ENCODE measurements around the gene DHRS7. TPM values are rescaled to one million over a fixed set of nuclear protein-coding genes. Genes with fewer than 3 reads are reported as not detected.

Gene DHRS7
- total and polyA plus RNA-seq, 12 donors, result 41.3 to 248 (median 158) TPM

- H3K4me1 ChIP-seq (replicated peaks in 1 of 2), result no peaks in the 10 kb centered on the region
- no peaks in the 10 kb centered on the region for H3K27me3 ChIP-seq
- intact Hi-C loops (cut with DNase I), result no loop called here
- peaks cover 0 to 37% of the 10 kb centered on the region in 2 donors for H3K36me3 ChIP-seq (replicated peaks in 1 of 2)
- TF ChIP-seq POLR2A (IDR thresholded peaks at IDR 0.05) (no peak), CTCF (IDR thresholded peaks at IDR 0.05) (no peak)
- H3K9me3 ChIP-seq (replicated peaks in 1 of 3), result no peaks in the 10 kb centered on the region
- WGBS, 4 donors, result 75 to 88% (median 83%) methylated on average over 4 of the region's 4 CpGs
- no peak for DNase-seq
- H3K27ac ChIP-seq, result no peak overlapping the region
- no peak overlapping the region for H3K4me3 ChIP-seq
Observed at GRCh38 chr14:60116181-60116580, 49.0 kb downstream of the DHRS7 start.

- H3K27me3 ChIP-seq, result no peaks in the 10 kb centered on the region
- H3K4me1 ChIP-seq (replicated peaks in 1 of 2), result no peaks in the 10 kb centered on the region
- H3K36me3 ChIP-seq (replicated peaks in 1 of 2), result peaks cover 0 to 37% of the 10 kb centered on the region in 2 donors
- H3K4me3 ChIP-seq, result no peak overlapping the region
- no peak for DNase-seq
- TF ChIP-seq POLR2A (IDR thresholded peaks at IDR 0.05), result no peak
- no peak for TF ChIP-seq CTCF (IDR thresholded peaks at IDR 0.05)
- H3K27ac ChIP-seq, result no peak overlapping the region
- WGBS, 4 donors, result 0 to 43% (median 15%) methylated on average over 1 of the region's 1 CpG
- intact Hi-C loops (cut with DNase I), result no loop called here
- no peaks in the 10 kb centered on the region for H3K9me3 ChIP-seq (replicated peaks in 1 of 3)
Observed at GRCh38 chr14:60114881-60115280, 50.3 kb downstream of the DHRS7 start.

DNA sequence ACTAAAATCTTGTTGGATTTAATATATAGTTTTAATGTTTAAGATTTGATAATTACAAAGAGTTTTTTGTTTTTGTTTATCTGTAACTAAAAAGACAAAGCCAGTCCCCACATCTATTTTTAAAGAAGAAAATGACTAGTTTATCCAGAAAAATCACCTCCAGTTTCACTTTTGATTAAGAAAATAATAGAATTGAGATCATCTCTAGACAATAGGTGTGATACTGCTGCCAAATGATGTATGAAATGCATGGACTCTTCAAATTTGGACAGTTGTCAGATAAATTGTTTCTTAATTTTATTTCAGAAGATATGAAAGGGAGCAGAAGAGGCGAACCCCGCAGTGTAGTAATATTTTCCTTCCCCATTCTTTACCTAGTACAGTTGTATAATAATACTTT lies 53.5 kb downstream of the DHRS7 start:
- Histone ChIP-seq H3K36me3 (replicated peaks in 1 of 2) (peaks cover 0 to 18% of the 10 kb centered on the region in 2 donors), H3K9me3 (replicated peaks in 1 of 3) (no peaks in the 10 kb centered on the region), H3K27me3 (no peaks in the 10 kb centered on the region), H3K27ac (no peak overlapping the region), H3K4me3 (no peak overlapping the region), H3K4me1 (replicated peaks in 1 of 2) (peaks cover 7 to 10% of the 10 kb centered on the region in 2 donors)
- intact Hi-C loops (cut with DNase I), result no loop called here
- WGBS, 4 donors, result 69 to 86% (median 78%) methylated on average over 2 of the region's 2 CpGs
- no peak for DNase-seq
- TF ChIP-seq POLR2A (IDR thresholded peaks at IDR 0.05) (no peak), CTCF (IDR thresholded peaks at IDR 0.05) (no peak)

DNA sequence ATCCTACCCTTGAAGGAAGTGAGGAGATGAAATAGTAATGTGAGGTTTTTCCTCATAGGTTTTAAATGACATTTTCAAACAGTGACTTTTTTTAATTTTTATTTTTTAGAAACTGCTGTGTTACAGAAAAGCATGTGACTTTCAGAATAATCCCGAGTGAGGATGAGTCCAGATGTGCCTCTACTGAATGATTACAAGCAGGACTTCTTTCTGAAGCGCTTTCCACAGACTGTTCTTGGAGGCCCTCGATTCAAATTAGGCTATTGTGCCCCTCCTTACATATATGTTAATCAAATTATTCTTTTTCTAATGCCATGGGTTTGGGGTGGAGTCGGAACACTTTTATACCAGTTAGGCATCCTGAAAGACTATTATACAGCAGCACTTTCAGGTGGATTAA lies 57.7 kb downstream of the DHRS7 start:
- intact Hi-C loops (cut with DNase I), result no loop called here
- DNase-seq, result no peak
- no peak overlapping the region for H3K27ac ChIP-seq
- peaks cover 17 to 35% of the 10 kb centered on the region in 2 donors for H3K4me1 ChIP-seq (replicated peaks in 1 of 2)
- TF ChIP-seq POLR2A (IDR thresholded peaks at IDR 0.05) (no peak), CTCF (IDR thresholded peaks at IDR 0.05) (no peak)
- no peak overlapping the region for H3K4me3 ChIP-seq
- H3K36me3 ChIP-seq (replicated peaks in 1 of 2), result peaks cover 0 to 7% of the 10 kb centered on the region in 2 donors
- no peaks in the 10 kb centered on the region for H3K9me3 ChIP-seq (replicated peaks in 1 of 3)
- no peaks in the 10 kb centered on the region for H3K27me3 ChIP-seq
- WGBS, 4 donors, result 76 to 82% (median 80%) methylated on average over 4 of the region's 4 CpGs
